ENCODE data around the gene TTC27.
"Not testable (repeated sequence)": the region's sequence is repeated elsewhere in the genome, so short reads cannot be mapped to it uniquely, and the experiment has no call there.

Gene TTC27

GRCh38 chr2:32718752-32719151 is 90.9 kb downstream of the TTC27 start:
- DNase-seq (ENCODE audit: low spot score) (no peak), FAIRE-seq (no peak)

DNA sequence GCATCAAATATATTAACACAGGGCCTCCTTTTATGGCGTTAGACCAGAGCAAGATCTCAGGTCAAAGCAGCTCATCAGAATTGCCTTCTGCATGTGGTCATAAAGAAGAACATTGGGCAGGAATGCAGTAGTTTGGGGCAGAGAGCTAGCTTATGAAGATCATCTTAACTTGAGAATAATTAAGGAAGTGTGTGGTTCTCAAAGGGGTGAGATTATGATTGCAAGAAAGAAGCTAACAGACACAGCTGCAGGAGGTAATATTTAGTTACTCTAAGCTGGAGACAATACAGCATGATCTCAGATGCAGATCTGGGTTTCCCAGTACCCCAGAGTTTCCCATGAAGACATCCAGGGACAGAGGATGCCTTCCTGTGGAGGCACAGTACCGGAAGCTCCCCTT is 91.6 kb downstream of the TTC27 start:
- FAIRE-seq (no peak), DNase-seq (ENCODE audit: low spot score) (no peak)

- FAIRE-seq (no peak), DNase-seq (ENCODE audit: low spot score) (no peak)
Observed at GRCh38 chr2:32719933-32720716, 92.3 kb downstream of the TTC27 start.

GRCh38 chr2:32720771-32721170 is 92.9 kb downstream of the TTC27 start:
- FAIRE-seq (no peak), DNase-seq (ENCODE audit: low spot score) (no peak)

- DNase-seq (ENCODE audit: low spot score) (no peak), FAIRE-seq (no peak)
Observed at GRCh38 chr2:32721376-32721775, 93.5 kb downstream of the TTC27 start.

GRCh38 chr2:32723467-32724079 is 95.7 kb downstream of the TTC27 start:
- DNase-seq (ENCODE audit: low spot score) (no peak), FAIRE-seq (no peak)

GRCh38 chr2:32726678-32727077 is 98.8 kb downstream of the TTC27 start:
- FAIRE-seq; DNase-seq (ENCODE audit: low spot score): not testable (repeated sequence)

DNA sequence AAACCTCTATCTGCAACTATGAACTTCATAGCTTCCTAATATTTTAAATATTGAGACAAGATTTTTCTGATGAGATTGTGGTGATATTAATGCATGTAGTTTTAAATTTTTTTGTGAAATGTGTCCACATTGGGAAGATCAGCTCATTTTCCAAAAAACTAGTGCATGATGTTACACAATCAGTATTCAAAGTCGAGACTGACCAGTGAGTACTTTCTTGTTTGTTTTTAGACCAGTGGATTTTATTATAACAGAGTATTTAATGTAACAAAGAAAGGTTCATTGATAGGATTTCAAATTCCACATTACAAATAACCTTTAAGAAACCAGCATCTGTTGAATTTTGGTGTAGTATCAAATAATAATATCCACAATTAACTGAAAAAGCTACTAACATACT is 99.3 kb downstream of the TTC27 start:
- no peak for DNase-seq (ENCODE audit: low spot score)
- no peak for FAIRE-seq

- not testable (repeated sequence) for DNase-seq (ENCODE audit: low spot score); FAIRE-seq
Observed at GRCh38 chr2:32730958-32731357, 103.1 kb downstream of the TTC27 start.

DNA sequence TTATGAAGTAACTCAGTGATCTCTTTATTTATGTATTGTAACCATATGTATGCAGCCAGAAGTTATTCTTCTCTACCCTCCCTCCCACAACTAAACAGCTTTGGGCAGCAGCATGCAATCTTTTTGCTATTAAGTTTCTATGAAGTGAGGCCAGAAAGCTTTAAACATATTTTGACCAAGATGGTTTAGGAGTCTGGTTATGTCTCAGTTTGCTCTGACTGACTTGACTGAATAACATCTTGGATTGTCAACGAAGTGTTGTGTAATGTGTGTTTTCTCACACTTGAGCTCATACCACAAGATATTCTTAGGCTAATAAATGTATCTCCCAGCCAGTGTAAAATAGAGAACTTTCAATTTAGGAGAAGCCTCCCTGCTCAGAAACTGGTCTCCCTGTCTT is 104.3 kb downstream of the TTC27 start:
- FAIRE-seq, result no peak
- no peak for DNase-seq (ENCODE audit: low spot score)

GRCh38 chr2:32732912-32733472 is 105.1 kb downstream of the TTC27 start:
- no peak for DNase-seq (ENCODE audit: low spot score)
- FAIRE-seq, result no peak

- no peak for FAIRE-seq
- no peak for DNase-seq (ENCODE audit: low spot score)
Observed at GRCh38 chr2:32735348-32735747, 107.5 kb downstream of the TTC27 start.

- FAIRE-seq, result no peak
Observed at GRCh38 chr2:32738939-32739338, 111.1 kb downstream of the TTC27 start.

GRCh38 chr2:32739664-32740063 is 111.8 kb downstream of the TTC27 start:
- DNase-seq (ENCODE audit: low spot score) (no peak), FAIRE-seq (no peak)

More at GRCh38 chr2:32738939-32739338, 111.1 kb downstream of the TTC27 start:
- DNase-seq (ENCODE audit: low spot score), result no peak

GRCh38 chr2:32741575-32741974 is 113.7 kb downstream of the TTC27 start:
- no peak for FAIRE-seq

GRCh38 chr2:32742376-32742775 is 114.5 kb downstream of the TTC27 start:
- no peak for DNase-seq (ENCODE audit: low spot score)
- no peak for FAIRE-seq

More at GRCh38 chr2:32741575-32741974, 113.7 kb downstream of the TTC27 start:
- DNase-seq (ENCODE audit: low spot score), result no peak

DNA sequence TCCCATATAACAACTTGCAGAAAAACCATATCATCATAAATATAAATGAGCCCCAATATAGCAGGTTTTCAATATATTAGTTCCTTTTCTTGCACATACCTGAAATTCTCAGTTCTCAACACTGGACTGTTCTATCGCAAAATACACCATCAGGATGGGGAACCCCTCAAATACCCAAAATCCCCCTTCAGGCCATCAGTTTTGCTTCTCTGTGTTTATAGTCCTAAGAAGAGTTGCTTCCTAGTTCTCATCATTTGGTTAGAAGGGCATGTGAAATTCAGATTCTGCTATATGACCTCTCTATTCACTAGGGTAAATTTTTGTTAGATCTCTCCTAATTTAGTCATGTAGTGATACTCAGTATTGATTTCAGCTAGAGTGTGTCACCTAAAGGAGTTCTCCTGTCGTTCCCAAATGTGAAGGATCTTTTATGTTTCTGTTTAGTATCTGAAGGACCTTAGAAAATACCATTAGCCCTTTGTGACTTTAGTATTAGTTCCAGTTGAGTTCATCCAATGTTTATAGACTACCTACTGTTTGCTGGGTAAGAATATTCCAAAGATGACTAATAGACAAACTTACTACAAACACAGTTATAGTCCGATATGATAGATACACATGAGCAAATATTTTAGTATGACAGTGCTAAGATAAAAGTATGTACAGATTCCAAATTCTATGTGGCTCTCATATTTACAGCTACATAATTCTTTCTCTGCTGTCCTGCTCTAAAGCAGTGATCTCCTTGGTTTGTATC is 115.8 kb downstream of the TTC27 start:
- DNase-seq (ENCODE audit: low spot score) (no peak), FAIRE-seq (no peak)

DNA sequence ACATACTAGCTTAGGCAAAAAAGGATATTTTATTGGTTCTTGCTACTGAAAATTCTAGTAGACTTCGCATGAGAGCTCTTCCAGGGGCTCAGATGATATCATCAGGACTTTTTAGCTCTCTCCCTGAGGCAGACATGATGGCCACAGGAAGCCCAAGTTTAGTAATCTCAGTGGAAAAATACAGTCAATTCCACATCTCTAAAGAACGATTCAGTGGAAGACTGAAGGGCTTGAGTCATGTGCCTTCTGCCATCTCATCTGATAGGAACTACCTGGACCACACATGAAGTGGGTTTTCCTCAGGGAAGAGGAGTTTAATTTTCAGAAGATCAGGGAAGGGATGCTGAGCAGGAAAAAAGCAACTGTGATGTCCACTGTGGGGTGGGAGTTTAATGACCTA is 117.3 kb downstream of the TTC27 start:
- DNase-seq (ENCODE audit: low spot score) (no peak), FAIRE-seq (no peak)

DNA sequence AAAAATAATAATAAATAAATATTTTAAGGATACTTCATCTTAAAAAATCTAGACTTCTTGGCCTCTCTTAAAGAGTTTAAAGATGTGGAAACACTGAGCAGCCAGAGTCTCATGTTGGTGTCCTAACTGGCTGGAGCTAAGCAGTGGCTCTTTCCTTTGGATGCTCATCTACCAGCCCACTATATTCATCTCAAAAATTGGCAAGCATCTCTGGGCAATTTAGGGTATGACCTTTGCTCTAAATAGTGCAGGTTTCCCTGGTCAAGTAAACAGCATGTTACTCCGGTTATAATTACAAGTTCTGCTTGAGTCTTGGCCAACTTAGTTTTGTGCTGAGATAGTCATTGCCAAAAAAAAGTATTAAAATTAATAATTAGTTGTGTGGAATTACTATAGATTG is 117.8 kb downstream of the TTC27 start:
- FAIRE-seq (no peak), DNase-seq (ENCODE audit: low spot score) (no peak)

DNA sequence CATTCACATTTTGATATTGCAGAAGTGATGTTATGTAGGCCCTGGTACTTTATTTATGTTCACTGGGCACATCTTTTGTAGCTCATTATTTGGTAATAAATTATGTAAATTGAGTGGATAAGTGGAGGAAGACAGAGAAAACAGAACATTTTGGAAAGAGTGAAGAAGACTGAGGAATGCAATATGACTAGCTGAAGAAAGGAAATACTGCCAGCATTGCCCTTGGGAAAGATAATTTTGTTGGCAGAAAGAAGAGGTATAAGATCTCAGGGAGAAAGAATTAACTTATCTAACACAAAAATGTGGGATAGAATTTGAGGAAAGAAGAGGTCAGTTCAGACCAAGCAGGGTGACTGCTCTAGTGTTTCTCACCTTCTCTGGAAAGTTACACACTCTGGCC is 118.8 kb downstream of the TTC27 start:
- DNase-seq (ENCODE audit: low spot score), result no peak
- FAIRE-seq, result no peak

GRCh38 chr2:32748158-32748557 is 120.3 kb downstream of the TTC27 start:
- FAIRE-seq (no peak), DNase-seq (ENCODE audit: low spot score) (no peak)

DNA sequence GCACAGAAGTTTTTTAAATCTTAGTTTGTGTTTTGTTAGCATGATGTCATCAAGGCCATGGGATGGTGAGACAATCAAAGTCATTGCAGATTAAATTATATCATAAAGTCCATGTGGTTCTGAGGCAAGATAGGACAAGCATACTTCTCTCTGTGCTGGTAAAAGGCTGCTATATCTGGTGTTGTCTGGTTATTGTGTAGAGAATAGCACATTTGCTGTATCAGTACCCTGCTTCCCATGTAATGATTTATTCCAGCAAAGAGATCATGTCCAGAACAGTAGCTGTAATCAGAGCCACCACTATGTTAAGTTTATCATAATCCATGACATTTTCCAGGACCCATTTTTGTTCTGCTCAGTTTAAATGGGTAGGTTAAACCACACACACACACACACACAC is 123.0 kb downstream of the TTC27 start:
- DNase-seq (ENCODE audit: low spot score) (no peak), FAIRE-seq (no peak)

All from RCC 7860 (cell line).